Sigmoid colon (tissue), 4 donors: ENCODE results near the gene S100A4.

ENCODE experiments used
- POLR2A ChIP-seq, 2 donors: fragments of 450-650 bp; IDR thresholded peaks; one replicate each; pipeline ENCODE4 v1.6.1; 2016; ENCODE audit warnings: antibody characterized with exemption in 2 of 2, mild to moderate bottlenecking in 2 of 2, moderate library complexity in 2 of 2
- POLR2AphosphoS5 ChIP-seq, 4 donors: sonication (generic); formaldehyde crosslinking; IDR thresholded peaks; one replicate each; pipeline ENCODE4 v1.6.1; 2017; ENCODE audit warnings: antibody characterized with exemption in 4 of 4

DNA sequence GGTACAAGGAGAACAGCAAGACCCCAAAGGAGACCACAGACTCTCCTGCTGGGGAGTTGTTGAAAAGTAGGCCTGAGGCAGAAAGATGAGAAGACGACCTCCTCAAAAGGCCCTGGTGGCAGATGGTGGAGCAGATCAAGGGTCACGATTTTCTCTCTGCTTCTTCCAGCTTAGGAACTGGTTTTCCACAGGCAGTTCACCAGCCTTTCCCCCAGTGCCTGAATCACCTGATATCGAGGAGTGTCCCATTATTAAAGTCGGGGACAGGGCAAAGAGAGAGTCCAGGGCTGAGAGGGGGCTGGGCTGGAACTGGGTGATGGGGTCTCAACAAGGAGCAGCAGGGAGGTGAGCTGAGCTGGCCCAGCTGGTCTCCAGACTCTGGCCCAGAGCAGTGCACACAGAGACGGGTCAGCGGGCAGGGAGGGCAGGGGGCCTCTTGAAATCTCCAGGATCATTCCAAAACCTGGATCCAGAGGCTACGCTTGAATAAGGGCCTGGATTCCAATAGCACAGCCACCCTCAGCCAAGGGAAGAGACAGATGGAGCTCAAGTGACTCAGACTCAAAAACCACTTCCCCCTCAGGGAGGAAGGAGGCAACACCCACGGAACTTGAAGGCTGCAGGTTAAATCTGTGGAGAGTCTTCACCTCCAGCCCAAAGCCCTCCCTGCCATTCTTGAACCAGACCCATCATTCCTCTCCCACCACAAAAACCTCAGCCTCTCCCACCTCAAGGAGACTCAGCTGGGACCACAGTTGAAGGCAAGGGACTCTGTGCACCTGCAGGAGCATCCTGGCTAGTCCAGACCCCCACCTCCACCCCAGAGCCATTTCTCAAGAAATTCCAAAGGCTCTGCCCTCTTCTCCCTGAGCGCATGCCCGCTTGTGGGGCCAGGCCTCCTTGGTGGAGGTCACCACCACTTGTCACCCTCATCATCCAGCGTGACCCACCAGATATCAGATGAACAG is 4.9 kb downstream of the S100A4 start, which contains the start of gene S100A5:
- no peak for TF ChIP-seq POLR2AphosphoS5 (IDR thresholded peaks at IDR 0.05)
- no peak for TF ChIP-seq POLR2A (IDR thresholded peaks at IDR 0.05)
